ENCODE data around the gene OR7A5.
"Not testable (repeated sequence)": the region's sequence is repeated elsewhere in the genome, so short reads cannot be mapped to it uniquely, and the experiment has no call there.

Gene OR7A5

GRCh38 chr19:14835011-14835410, at the start of gene OR7A5, which contains the start of gene OR7C1:
TSS of gene OR7A5 (minus strand) at chr19:14835185. CDS start at chr19:14828241, 6,944 bp downstream.
TSS of gene OR7C1 (minus strand) at chr19:14835185. CDS start at chr19:14800136, 35,049 bp downstream.
- no peak for DNase-seq

- no peak for DNase-seq
These were observed 36.7 kb upstream of the OR7A5 start for GRCh38 chr19:14871619-14872230.

GRCh38 chr19:14868497-14868896, 33.5 kb upstream of the OR7A5 start:
- no peak for DNase-seq

- DNase-seq, result no peak
These were observed 13.8 kb upstream of the OR7A5 start, which contains the start of gene OR7A10 for GRCh38 chr19:14848822-14849221. TSS of gene OR7A10 (minus strand) at chr19:14848922. CDS start at chr19:14841877, 7,045 bp downstream.

- no peak for DNase-seq
These were observed 8.6 kb upstream of the OR7A5 start for GRCh38 chr19:14843578-14843977.

GRCh38 chr19:14843169-14843568, 8.2 kb upstream of the OR7A5 start:
- DNase-seq, result no peak

GRCh38 chr19:14840206-14840605, 5.2 kb upstream of the OR7A5 start:
- DNase-seq, result no peak

- DNase-seq, result no peak
These were observed 2.4 kb upstream of the OR7A5 start for GRCh38 chr19:14837391-14837790.

- no peak for DNase-seq
These were observed 4.3 kb downstream of the OR7A5 start for GRCh38 chr19:14830702-14831101.

- DNase-seq, result no peak
These were observed 9.0 kb downstream of the OR7A5 start for GRCh38 chr19:14826006-14826405.

- DNase-seq, result no peak
These were observed 13.0 kb downstream of the OR7A5 start for GRCh38 chr19:14821937-14822336.

- no peak for DNase-seq
These were observed 16.4 kb downstream of the OR7A5 start for GRCh38 chr19:14818588-14818987.

GRCh38 chr19:14817052-14817451, 17.9 kb downstream of the OR7A5 start:
- DNase-seq, result no peak

- DNase-seq, result no peak
These were observed 19.9 kb downstream of the OR7A5 start for GRCh38 chr19:14814982-14815652.

GRCh38 chr19:14809272-14810057, 25.5 kb downstream of the OR7A5 start:
- DNase-seq, result no peak

- DNase-seq, result no peak
These were observed 30.2 kb downstream of the OR7A5 start for GRCh38 chr19:14804765-14805164.

- DNase-seq, result no peak
These were observed 36.2 kb downstream of the OR7A5 start for GRCh38 chr19:14798760-14799159.

- no peak for DNase-seq
These were observed 39.0 kb downstream of the OR7A5 start for GRCh38 chr19:14796021-14796420.

GRCh38 chr19:14795078-14795721, 39.8 kb downstream of the OR7A5 start:
- no peak for DNase-seq

GRCh38 chr19:14792250-14792649, 42.7 kb downstream of the OR7A5 start:
- DNase-seq, result not testable (repeated sequence)

GRCh38 chr19:14786421-14786851, 48.5 kb downstream of the OR7A5 start:
- no peak for DNase-seq

- DNase-seq, result not testable (repeated sequence)
These were observed 49.7 kb downstream of the OR7A5 start for GRCh38 chr19:14785102-14785793.

Measured in NCI-H1930 (cell line).